ENCODE measurements around the gene SPDYE5.

DNA sequence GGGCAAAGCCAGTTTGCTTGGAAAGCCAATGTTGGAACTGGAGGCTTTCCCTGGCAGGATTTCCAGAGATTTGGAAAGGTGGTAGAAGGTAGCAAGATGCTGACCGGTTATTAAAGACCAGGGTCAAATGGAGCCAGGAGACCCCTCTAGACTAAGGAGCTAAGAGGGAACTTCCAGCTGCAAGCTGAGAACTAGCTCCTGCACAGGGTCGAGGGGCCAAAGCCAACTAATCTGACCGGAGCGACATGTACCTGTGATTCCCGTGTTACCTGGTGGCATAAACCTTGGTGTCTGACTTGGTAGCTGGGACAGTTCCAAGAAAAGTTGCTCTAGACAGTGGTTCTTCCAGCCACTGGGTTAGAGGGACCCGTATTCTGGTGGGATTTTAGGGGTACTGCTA lies 41.8 kb downstream of the SPDYE5 start:
- TF ChIP-seq POLR2A (IDR thresholded peaks at IDR 0.05; ENCODE audit: low read length) (no peak), GATA1 (IDR thresholded peaks at IDR 0.05; ENCODE audit: low read depth, low read length) (no peak)
